Measurements from ENCODE around the gene FABP7.

DNA sequence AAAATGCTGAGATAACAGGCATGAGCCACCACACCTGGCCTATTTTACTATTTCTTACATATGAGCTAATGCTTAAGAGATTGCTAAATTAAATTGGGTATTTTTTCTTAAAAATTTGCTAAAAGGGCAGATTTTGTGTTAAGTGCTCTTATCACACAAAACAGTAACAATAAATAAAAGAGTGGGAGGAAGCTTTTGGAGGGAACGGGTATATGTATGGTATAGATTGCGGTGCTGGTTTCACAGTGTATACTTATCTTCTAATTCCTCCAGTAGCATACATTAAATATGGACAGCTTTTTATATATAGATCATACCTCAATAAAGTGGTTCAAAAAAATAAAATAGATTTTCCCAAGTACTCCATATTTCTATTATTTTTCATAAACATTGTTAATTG, 39.4 kb upstream of the FABP7 start:
- no peak for TF ChIP-seq YY1 (IDR thresholded peaks at IDR 0.05; ENCODE audit: insufficient read depth, insufficient read length)
- no peak for TF ChIP-seq ZNF274 (IDR thresholded peaks at IDR 0.05; ENCODE audit: low read depth, low read length)
- TF ChIP-seq SUZ12 (IDR thresholded peaks at IDR 0.05; ENCODE audit: extremely low read depth, insufficient read depth, insufficient read length), result no peak

All from NT2/D1 (cell line).